Prostate gland (tissue), 2 donors: ENCODE measurements around the gene ARMC6. TPM values are rescaled to one million over a fixed set of nuclear protein-coding genes. Genes with fewer than 3 reads are reported as not detected.

Experiments used
- DNase-seq: peaks from one replicate; pipeline ENCODE4 v3.0.0-alpha.2; 2019; ENCODE audit warnings: low spot score
- H3K27ac ChIP-seq, 2 donors: fragments of 200-600 bp; sonication (generic); 2 replicates each; pipeline ENCODE4 v1.5.1; 2017 to 2019
- H3K27me3 ChIP-seq: fragments of 200-600 bp; sonication (generic); replicated peaks from 2 replicates; pipeline ENCODE4 v1.5.1; 2019; ENCODE audit not compliant: insufficient read depth
- H3K36me3 ChIP-seq, 2 donors: fragments of 200-600 bp; sonication (generic); 1 replicate in 1 of 2; 2 replicates in 1 of 2; pipeline versions ENCODE4 v1.5.1 to v1.8.1; 2017 to 2019
- H3K4me1 ChIP-seq: fragments of 200-600 bp; sonication (generic); replicated peaks from 2 replicates; pipeline ENCODE4 v1.5.1; 2019
- H3K4me3 ChIP-seq, 2 donors: fragments of 200-600 bp; sonication (generic); 2 replicates each; pipeline ENCODE4 v1.5.1; 2017 to 2019
- H3K9me3 ChIP-seq: fragments of 200-600 bp; sonication (generic); 2 replicates; pipeline ENCODE4 v1.5.1; 2017
- POLR2A ChIP-seq: fragments of 450-650 bp; IDR thresholded peaks from one replicate; pipeline ENCODE4 v1.6.1; 2016; ENCODE audit warnings: antibody characterized with exemption, mild to moderate bottlenecking
- POLR2AphosphoS5 ChIP-seq: sonication (generic); formaldehyde crosslinking; IDR thresholded peaks from one replicate; pipeline ENCODE4 v1.6.1; 2017; ENCODE audit warnings: antibody characterized with exemption
- WGBS: methylation state at CpG from one replicate; pipeline ENCODE4 v1.1.5; 2018; 5-methylcytosine and 5-hydroxymethylcytosine counted together
- intact Hi-C: fragments of 100-400 bp; cut with DNase I; formaldehyde crosslinking; loops from one replicate; pipeline ENCODE4 v1.14.2; 2022
- total RNA-seq, 2 donors: library from RNA; depleted of rRNA; stranded (reverse); fragments of >200 nt; gene quantifications; one replicate each; pipeline ENCODE4 v1.1.0, GENCODE V29; 2016
- TF ChIP-seq, protein P1 (sequence below), 4 experiments: fragments of 200-600 bp in 2 of 4; fragments of 450-650 bp in 2 of 4; sonication (generic) in 2 of 4; IDR thresholded peaks; 1 replicate in 3 of 4; 2 replicates in 1 of 4; pipeline ENCODE4 v1.5.1; 2016 to 2019; ENCODE audit warnings: antibody characterized with exemption in 4 of 4, mild to moderate bottlenecking in 2 of 4, moderate library complexity in 2 of 4

The ARMC6 gene
- total RNA-seq, 2 donors from 2014 or later = 36.1 to 43.3 TPM

DNA sequence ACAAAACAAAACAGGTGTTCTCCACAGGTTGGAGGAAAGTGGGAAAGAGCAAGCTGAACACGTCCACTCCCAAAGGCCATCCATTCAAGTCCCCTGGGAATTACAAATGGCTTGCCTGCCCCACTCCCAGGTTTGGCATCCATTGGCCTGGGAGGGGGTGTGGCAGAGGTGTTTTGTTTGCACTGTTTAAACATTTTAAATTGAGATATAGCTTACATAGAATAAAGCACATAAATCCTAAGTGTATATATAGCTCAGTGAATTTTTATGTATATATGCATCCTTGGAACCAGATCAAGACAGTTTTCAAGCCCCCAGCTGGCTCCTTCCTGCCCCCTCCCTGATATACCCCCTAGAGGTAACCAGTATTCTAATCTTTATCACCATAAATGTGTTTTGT is 43.1 kb downstream of the ARMC6 start:
- no peak for DNase-seq
- H3K27me3 ChIP-seq = no peaks in the 10 kb centered on the region
- H3K27ac ChIP-seq = no peak overlapping the region
- 86% methylated on average over 1 of the region's 1 CpG for WGBS
- intact Hi-C loops = no loop called here
- no peak overlapping the region for H3K4me3 ChIP-seq
- H3K36me3 ChIP-seq = no peaks in the 10 kb centered on the region
- no peaks in the 10 kb centered on the region for H3K9me3 ChIP-seq
- TF ChIP-seq POLR2AphosphoS5 (no peak), POLR2A (no peak)
- TF ChIP-seq, protein P1, sequence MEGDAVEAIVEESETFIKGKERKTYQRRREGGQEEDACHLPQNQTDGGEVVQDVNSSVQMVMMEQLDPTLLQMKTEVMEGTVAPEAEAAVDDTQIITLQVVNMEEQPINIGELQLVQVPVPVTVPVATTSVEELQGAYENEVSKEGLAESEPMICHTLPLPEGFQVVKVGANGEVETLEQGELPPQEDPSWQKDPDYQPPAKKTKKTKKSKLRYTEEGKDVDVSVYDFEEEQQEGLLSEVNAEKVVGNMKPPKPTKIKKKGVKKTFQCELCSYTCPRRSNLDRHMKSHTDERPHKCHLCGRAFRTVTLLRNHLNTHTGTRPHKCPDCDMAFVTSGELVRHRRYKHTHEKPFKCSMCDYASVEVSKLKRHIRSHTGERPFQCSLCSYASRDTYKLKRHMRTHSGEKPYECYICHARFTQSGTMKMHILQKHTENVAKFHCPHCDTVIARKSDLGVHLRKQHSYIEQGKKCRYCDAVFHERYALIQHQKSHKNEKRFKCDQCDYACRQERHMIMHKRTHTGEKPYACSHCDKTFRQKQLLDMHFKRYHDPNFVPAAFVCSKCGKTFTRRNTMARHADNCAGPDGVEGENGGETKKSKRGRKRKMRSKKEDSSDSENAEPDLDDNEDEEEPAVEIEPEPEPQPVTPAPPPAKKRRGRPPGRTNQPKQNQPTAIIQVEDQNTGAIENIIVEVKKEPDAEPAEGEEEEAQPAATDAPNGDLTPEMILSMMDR (IDR thresholded peaks at IDR 0.05) = no peak
- H3K4me1 ChIP-seq = no peaks in the 10 kb centered on the region

- intact Hi-C loops = no loop called here
- no peak overlapping the region for H3K4me3 ChIP-seq
- no peaks in the 10 kb centered on the region for H3K27me3 ChIP-seq
- 94% methylated on average over 7 of the region's 7 CpGs for WGBS
- no peak for TF ChIP-seq POLR2AphosphoS5
- no peak for TF ChIP-seq POLR2A
- TF ChIP-seq, protein P1 (IDR thresholded peaks at IDR 0.05) = no peak
- no peak for DNase-seq
- no peaks in the 10 kb centered on the region for H3K4me1 ChIP-seq
- H3K9me3 ChIP-seq = no peaks in the 10 kb centered on the region
- no peak overlapping the region for H3K27ac ChIP-seq
- H3K36me3 ChIP-seq = no peaks in the 10 kb centered on the region
These were observed 43.7 kb downstream of the ARMC6 start for GRCh38 chr19:19077103-19077502.

GRCh38 chr19:19078801-19079200 is 45.4 kb downstream of the ARMC6 start:
- Histone ChIP-seq H3K4me1 (no peaks in the 10 kb centered on the region), H3K27me3 (no peaks in the 10 kb centered on the region), H3K27ac (no peak overlapping the region), H3K4me3 (no peak overlapping the region), H3K9me3 (no peaks in the 10 kb centered on the region), H3K36me3 (no peaks in the 10 kb centered on the region)
- no peak for DNase-seq
- no peak for TF ChIP-seq POLR2A
- TF ChIP-seq, protein P1 (IDR thresholded peaks at IDR 0.05) = no peak
- no peak for TF ChIP-seq POLR2AphosphoS5
- WGBS = 96% methylated on average over 6 of the region's 6 CpGs
- intact Hi-C loops = no loop called here

- Histone ChIP-seq H3K9me3 (no peaks in the 10 kb centered on the region), H3K4me3 (no peak overlapping the region), H3K27me3 (no peaks in the 10 kb centered on the region), H3K4me1 (no peaks in the 10 kb centered on the region), H3K36me3 (no peaks in the 10 kb centered on the region), H3K27ac (no peak overlapping the region)
- intact Hi-C loops = no loop called here
- TF ChIP-seq, protein P1 (IDR thresholded peaks at IDR 0.05) = no peak
- TF ChIP-seq POLR2A (no peak), POLR2AphosphoS5 (no peak)
- no peak for DNase-seq
- 100% methylated on average over 1 of the region's 1 CpG for WGBS
These were observed 46.2 kb downstream of the ARMC6 start for GRCh38 chr19:19079571-19079970.

- H3K27me3 ChIP-seq = no peaks in the 10 kb centered on the region
- intact Hi-C loops = no loop called here
- WGBS = 80% methylated on average over 16 of the region's 16 CpGs
These were observed 48.3 kb downstream of the ARMC6 start for GRCh38 chr19:19081642-19082151.

More at GRCh38 chr19:19081642-19082151, 48.3 kb downstream of the ARMC6 start:
- H3K4me1 ChIP-seq = no peaks in the 10 kb centered on the region
- H3K36me3 ChIP-seq = no peaks in the 10 kb centered on the region
- H3K27ac ChIP-seq = no peak overlapping the region
- DNase-seq = no peak
- H3K4me3 ChIP-seq = no peak overlapping the region
- TF ChIP-seq POLR2A (no peak), POLR2AphosphoS5 (no peak)
- TF ChIP-seq, protein P1 (IDR thresholded peaks at IDR 0.05) = no peak
- H3K9me3 ChIP-seq = no peaks in the 10 kb centered on the region
